ENCODE results near the gene INPP4B. TPM values are rescaled to one million over a fixed set of nuclear protein-coding genes. Genes with fewer than 3 reads are reported as not detected.

INPP4B gene
- total and polyA plus RNA-seq, 2 experiments from 2014 or later: 20.3 to 27.5 TPM

- Histone ChIP-seq H3K27ac (no peak overlapping the region), H2AFZ (no peak overlapping the region), H3K27me3 (replicated peaks; ENCODE audit: insufficient read depth) (no peaks in the 10 kb centered on the region), H3K4me1 (ENCODE audit: insufficient read depth) (no peaks in the 10 kb centered on the region), H3K9me2 (ENCODE audit: insufficient read depth) (peaks cover 3% of the 10 kb centered on the region; the same call in 1 of the 2 replicates), H3K36me3 (ENCODE audit: low read depth) (peaks cover 13% of the 10 kb centered on the region), H3K9me3 (ENCODE audit: low read depth) (no peaks in the 10 kb centered on the region), H4K20me1 (ENCODE audit: insufficient read depth) (no peaks in the 10 kb centered on the region), H3K4me3 (no peak overlapping the region), H3K9ac (no peak overlapping the region), H3F3A (ENCODE audit: insufficient read depth) (no peaks in the 10 kb centered on the region), H3K4me2 (ENCODE audit: unreplicated experiment) (no peak overlapping the region), H3K79me2 (ENCODE audit: insufficient read depth) (no peaks in the 10 kb centered on the region)
- in situ Hi-C loops (cut with MboI): no loop called here
- DNase-seq: no peak
- TF ChIP-seq EZH2phosphoT487 (IDR thresholded peaks at IDR 0.05; ENCODE audit: insufficient read depth, low read depth): no peak
- no peak for TF ChIP-seq EZH2 (IDR thresholded peaks at IDR 0.05; ENCODE audit: insufficient read depth, poor library complexity, severe bottlenecking)
Measured at GRCh38 chr4:142156256-142156655, 689.8 kb downstream of the INPP4B start.

DNA sequence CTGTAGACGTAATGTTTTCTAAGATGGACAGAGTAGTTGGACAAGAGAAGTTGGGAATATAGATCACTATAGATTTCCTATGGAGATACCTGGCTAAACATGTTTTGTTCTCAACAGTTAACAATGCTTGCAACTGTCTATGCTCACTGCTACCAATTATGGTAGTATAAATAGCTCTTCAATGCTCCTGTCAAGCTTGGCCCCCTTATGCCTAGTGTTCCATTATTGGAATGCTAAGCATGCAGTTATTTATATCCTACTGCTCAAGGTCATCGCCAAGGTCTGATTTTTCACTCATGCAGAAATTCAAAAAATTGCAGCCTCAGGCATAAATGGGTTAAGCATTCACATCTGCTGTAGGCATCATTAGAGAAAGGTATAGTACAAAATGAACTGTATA lies 690.8 kb downstream of the INPP4B start:
- Histone ChIP-seq H3K9me3 (ENCODE audit: low read depth) (no peaks in the 10 kb centered on the region), H3K27ac (no peak overlapping the region), H3K4me1 (ENCODE audit: insufficient read depth) (no peaks in the 10 kb centered on the region), H4K20me1 (ENCODE audit: insufficient read depth) (no peaks in the 10 kb centered on the region), H3K36me3 (ENCODE audit: low read depth) (peaks cover 12% of the 10 kb centered on the region), H3K27me3 (replicated peaks; ENCODE audit: insufficient read depth) (no peaks in the 10 kb centered on the region), H3K79me2 (ENCODE audit: insufficient read depth) (no peaks in the 10 kb centered on the region), H3F3A (ENCODE audit: insufficient read depth) (no peaks in the 10 kb centered on the region), H3K9ac (no peak overlapping the region), H2AFZ (no peak overlapping the region), H3K4me2 (ENCODE audit: unreplicated experiment) (no peak overlapping the region), H3K9me2 (ENCODE audit: insufficient read depth) (peaks cover 3% of the 10 kb centered on the region; the same call in 1 of the 2 replicates), H3K4me3 (no peak overlapping the region)
- TF ChIP-seq EZH2 (IDR thresholded peaks at IDR 0.05; ENCODE audit: insufficient read depth, poor library complexity, severe bottlenecking): no peak
- no peak for TF ChIP-seq EZH2phosphoT487 (IDR thresholded peaks at IDR 0.05; ENCODE audit: insufficient read depth, low read depth)
- in situ Hi-C loops (cut with MboI): no loop called here
- DNase-seq: no peak
- WGBS, 2 experiments (ENCODE audit: low coverage in 1 of 2, low lambda C conversion rate in 2 of 2, missing lambda C conversion rate in 2 of 2): 95 to 97% methylated on average over 2 of the region's 2 CpGs

DNA sequence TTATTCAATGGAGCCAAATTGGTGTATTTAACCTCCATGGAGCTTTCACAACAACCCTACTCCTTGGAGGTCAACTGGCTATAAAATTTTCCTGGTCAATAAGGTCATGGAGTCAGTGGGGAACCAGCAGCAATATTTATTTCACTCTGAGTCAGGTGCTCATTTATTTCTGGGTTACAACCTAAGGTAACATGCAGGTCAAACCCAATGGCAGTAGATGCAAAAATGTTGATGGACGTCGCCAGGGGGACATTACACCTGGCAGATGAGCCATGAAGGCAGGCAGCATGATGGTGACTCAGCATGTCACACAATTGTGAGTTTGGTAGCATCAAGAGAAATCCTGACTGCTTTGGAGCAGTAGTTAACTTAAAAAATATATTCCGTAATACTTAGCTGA lies 695.6 kb downstream of the INPP4B start:
- Histone ChIP-seq H3K36me3 (ENCODE audit: low read depth) (0 out of 2 replicates have a peak, but pooled peaks cover 2% of the 10 kb centered on the region), H3F3A (ENCODE audit: insufficient read depth) (0 out of 2 replicates have a peak, but pooled peaks cover under 1% of the 10 kb centered on the region), H3K4me2 (ENCODE audit: unreplicated experiment) (no peak overlapping the region), H3K9me3 (ENCODE audit: low read depth) (no peaks in the 10 kb centered on the region), H3K9me2 (ENCODE audit: insufficient read depth) (peaks cover 6% of the 10 kb centered on the region; the same call in 1 of the 2 replicates), H3K27me3 (replicated peaks; ENCODE audit: insufficient read depth) (no peaks in the 10 kb centered on the region), H3K27ac (no peak overlapping the region), H3K9ac (no peak overlapping the region), H3K4me3 (no peak overlapping the region), H3K79me2 (ENCODE audit: insufficient read depth) (no peaks in the 10 kb centered on the region), H3K4me1 (ENCODE audit: insufficient read depth) (no peaks in the 10 kb centered on the region), H2AFZ (no peak overlapping the region), H4K20me1 (ENCODE audit: insufficient read depth) (no peaks in the 10 kb centered on the region)
- 95 to 96% methylated on average over 3 of the region's 3 CpGs for WGBS, 2 experiments (ENCODE audit: low coverage in 1 of 2, low lambda C conversion rate in 2 of 2, missing lambda C conversion rate in 2 of 2)
- DNase-seq: no peak
- in situ Hi-C loops (cut with MboI): no loop called here
- TF ChIP-seq EZH2phosphoT487 (IDR thresholded peaks at IDR 0.05; ENCODE audit: insufficient read depth, low read depth): no peak
- TF ChIP-seq EZH2 (IDR thresholded peaks at IDR 0.05; ENCODE audit: insufficient read depth, poor library complexity, severe bottlenecking): no peak

GRCh38 chr4:142144813-142145212 lies 701.3 kb downstream of the INPP4B start:
- H3K9me3 ChIP-seq (ENCODE audit: low read depth): no peaks in the 10 kb centered on the region
- in situ Hi-C loops (cut with MboI): no loop called here
- no peaks in the 10 kb centered on the region for H3K27me3 ChIP-seq (replicated peaks; ENCODE audit: insufficient read depth)
- 0 out of 2 replicates have a peak, but pooled peaks cover 5% of the 10 kb centered on the region for H3K9me2 ChIP-seq (ENCODE audit: insufficient read depth)
- H3K4me1 ChIP-seq (ENCODE audit: insufficient read depth): peaks cover 10% of the 10 kb centered on the region
- H3K79me2 ChIP-seq (ENCODE audit: insufficient read depth): no peaks in the 10 kb centered on the region
- H3K4me2 ChIP-seq (ENCODE audit: unreplicated experiment): no peak overlapping the region
- DNase-seq: no peak
- 82 to 86% methylated on average over 1 of the region's 1 CpG for WGBS, 2 experiments (ENCODE audit: low coverage in 1 of 2, low lambda C conversion rate in 2 of 2, missing lambda C conversion rate in 2 of 2)
- TF ChIP-seq EZH2phosphoT487 (IDR thresholded peaks at IDR 0.05; ENCODE audit: insufficient read depth, low read depth) (no peak), EZH2 (IDR thresholded peaks at IDR 0.05; ENCODE audit: insufficient read depth, poor library complexity, severe bottlenecking) (no peak)
- peaks cover 7% of the 10 kb centered on the region; the same call in 1 of the 2 replicates for H3K36me3 ChIP-seq (ENCODE audit: low read depth)
- H3K9ac ChIP-seq: no peak overlapping the region
- 0 out of 2 replicates have a peak, but pooled peaks cover 7% of the 10 kb centered on the region for H3F3A ChIP-seq (ENCODE audit: insufficient read depth)
- H4K20me1 ChIP-seq (ENCODE audit: insufficient read depth): no peaks in the 10 kb centered on the region
- no peak overlapping the region for H2AFZ ChIP-seq
- no peak overlapping the region for H3K27ac ChIP-seq
- no peak overlapping the region for H3K4me3 ChIP-seq

Data from GM23248 (cell line).